GM11168 (cell line): ENCODE data around the gene HIPK3.

Experiments
- in situ Hi-C: fragments of 300-500 bp; cut with MboI; formaldehyde crosslinking; loops from one replicate; pipeline ENCODE4 v1.12.0; 2022; ENCODE audit warnings: low sequenced_read_pairs; ENCODE audit not compliant: unreplicated experiment

HIPK3 gene

GRCh38 chr11:33339247-33339646, 82.1 kb downstream of the HIPK3 start:
- in situ Hi-C loops: no loop called here

DNA sequence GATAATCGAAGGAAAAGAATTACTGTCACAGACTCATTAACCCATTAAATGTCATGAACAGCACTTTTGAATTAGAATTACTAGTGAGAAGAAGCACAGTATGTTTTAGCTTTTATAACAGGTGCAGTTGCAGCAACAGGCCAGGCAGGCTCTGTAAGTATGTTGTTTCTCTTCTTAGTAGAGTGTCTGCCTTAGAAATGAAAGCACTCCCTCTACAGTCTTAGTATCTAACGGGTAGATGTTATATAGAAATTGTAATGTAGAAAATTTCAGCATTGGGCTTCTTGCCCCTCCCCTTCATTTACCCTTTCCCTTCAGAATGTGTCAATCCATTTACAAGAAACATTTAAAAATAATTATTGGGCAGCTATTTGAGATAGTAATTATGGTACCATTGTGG, 87.4 kb downstream of the HIPK3 start:
- in situ Hi-C loops: no loop called here

GRCh38 chr11:33347490-33348125, 90.4 kb downstream of the HIPK3 start:
- in situ Hi-C loops: no loop called here

DNA sequence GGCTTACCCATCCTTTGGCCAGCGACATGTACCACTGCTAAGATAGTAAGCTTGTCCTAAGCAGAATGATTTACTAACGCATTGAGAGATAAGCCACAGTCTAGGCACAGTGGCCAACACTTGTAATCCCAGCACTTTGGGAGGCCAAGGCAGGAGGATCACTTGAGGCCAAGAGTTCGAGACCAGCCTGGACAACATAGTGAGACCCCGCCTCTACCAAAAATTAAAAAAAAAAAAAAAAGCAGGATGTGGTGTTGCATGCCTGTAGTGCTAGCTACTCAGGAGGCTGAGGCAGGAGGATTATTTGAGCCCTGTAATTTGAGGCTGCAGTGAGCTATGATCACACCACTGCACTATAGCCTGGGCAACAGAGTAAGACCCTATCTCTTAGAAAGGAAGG, 93.1 kb downstream of the HIPK3 start:
- in situ Hi-C loops: no loop called here

DNA sequence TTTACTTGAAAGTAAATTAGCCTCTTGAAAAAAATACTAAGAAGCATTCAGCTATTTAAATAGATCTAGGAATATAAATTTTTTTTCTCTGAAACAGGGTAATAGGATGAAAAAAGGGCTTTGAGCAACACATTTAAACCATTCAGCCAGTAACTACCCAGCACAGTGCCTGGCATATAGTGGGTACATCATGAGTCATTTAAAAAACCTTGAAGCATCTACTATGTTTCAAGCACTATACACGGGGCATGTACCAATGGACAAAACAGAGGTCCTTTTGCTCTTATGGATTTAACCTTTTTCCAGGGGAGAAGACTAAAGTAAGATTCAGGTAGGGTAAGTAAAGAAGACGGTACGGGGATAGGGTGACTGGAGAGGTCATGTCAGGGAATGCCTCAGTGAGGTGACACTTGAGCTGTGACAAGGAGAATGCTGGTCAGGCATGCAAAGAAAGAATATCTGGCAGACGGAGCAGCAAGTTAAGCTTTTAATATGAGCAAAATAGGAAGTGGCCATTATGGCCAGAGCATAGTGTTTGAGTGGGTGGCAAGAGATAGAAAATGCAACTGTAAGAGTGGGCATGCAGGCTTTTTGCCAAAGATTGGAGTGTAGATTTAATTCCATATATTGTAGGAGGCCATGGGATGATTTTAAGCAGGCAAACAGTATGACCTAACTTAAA, 101.1 kb downstream of the HIPK3 start:
- in situ Hi-C loops: no loop called here

- in situ Hi-C loops: loop anchor here (5.0 to 10.0 kb wide), 2 partner anchors 174 to 327 kb away; no protein-coding TSS in a partner anchor
Measured at GRCh38 chr11:33360642-33361041, 103.5 kb downstream of the HIPK3 start.

DNA sequence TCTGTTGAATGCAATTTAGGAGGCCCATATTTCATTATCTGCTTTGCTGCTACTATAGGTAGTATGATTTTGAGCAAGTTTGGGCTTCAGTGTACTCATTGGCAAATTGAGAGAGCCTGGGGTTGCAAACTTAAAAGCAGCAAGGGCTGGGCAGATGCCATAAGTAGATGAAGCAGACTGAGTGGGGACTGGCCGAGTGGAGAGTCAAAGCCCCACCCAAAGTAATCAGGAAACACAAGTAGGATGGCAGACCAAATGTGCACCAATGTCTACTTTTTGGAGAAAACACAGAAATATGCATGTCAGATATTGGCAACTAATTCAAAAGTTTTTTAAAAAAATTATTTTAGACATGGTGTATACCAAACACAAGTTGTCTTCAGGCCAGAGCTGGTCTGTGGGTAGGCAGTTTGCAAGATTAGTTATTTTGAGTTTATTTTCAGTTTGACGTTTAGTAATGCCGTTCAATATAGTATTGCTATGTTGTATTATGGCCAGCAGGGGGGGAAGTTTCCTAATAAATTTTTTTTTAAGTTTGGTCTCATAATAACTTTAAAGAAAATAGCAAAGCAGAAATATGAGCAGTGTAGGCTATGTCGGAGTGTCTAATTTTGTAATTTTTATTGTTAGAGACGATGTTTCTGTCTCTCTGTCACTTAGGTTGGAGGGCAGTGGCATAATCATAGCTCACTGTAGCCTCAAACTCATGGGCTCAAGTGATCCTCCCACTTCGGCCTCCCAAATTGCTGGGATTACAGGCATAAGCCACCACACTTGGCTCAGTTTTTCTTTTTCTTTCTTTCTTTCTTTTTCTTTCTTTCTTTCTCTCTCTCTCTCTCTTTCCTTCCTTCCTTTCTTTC, 105.1 kb downstream of the HIPK3 start:
- in situ Hi-C loops: loop anchor here (5.0 to 10.0 kb wide), 2 partner anchors 173 to 325 kb away; no protein-coding TSS in a partner anchor

- in situ Hi-C loops: loop anchor here (10.0 kb wide), 1 partner anchor 168 kb away; no protein-coding TSS in a partner anchor
Measured at GRCh38 chr11:33366918-33367317, 109.7 kb downstream of the HIPK3 start.

DNA sequence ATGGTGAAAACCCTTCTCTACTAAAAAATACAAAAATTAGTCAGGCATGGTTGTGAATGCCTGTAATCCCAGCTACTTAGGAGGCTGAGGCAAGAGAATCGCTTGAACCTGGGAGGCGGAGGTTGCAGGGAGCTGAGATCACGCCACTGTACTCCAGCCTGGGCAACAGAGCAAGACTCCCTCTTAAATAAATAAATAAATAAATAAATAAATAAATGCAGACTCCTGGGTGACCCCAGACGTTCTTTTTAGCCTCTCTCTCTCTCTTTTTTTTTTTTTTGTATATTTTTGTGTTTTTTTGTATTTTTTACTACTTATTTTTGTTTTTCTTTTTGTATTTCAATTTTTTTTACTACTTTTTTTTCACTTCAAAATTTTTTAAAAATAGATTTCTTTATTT, 111.3 kb downstream of the HIPK3 start:
- in situ Hi-C loops: loop anchor here (10.0 kb wide), 1 partner anchor 166 kb away; no protein-coding TSS in a partner anchor

- in situ Hi-C loops: loop anchor here (10.0 kb wide), 1 partner anchor 166 kb away; no protein-coding TSS in a partner anchor
Measured at GRCh38 chr11:33368931-33369330, 111.8 kb downstream of the HIPK3 start.

DNA sequence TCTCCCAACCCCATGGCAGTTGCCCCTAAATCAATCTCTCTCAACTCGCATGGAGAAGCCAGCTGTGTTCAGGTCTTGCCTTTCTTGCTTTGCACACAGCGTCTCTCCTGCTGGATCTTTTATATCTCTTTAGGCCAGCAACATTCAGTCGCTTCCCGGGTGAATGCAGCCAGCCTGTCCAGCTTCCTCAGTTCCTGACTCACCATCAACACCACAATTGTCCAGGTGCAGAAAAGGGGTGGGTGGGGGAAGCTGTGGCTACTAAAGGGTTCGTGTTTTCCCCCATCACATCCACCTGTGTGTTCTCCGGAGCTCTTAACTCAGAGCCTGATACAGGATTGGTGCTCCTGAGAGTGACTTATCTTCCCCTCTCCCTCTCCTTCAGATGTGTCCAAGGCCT, 116.5 kb downstream of the HIPK3 start:
- in situ Hi-C loops: no loop called here

DNA sequence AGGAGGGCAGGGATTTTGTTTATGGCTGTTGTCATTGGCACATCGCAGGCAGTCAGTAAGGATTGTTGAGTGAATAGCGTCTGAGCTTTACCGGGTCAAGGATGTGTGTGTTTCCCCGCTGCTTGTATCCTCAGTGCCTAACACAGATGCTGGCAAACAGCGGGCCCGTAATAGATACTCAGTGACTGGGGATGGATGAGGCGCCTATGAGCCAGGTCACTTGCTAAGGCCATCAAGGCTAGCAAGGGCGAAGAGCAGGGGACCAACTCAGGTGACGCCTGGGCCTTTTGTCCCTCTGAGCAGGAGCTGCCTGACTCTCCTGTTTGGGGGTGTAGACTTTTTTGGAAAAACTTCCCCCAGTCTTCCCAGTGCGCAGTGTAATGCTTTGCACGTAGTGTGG, 118.1 kb downstream of the HIPK3 start:
- in situ Hi-C loops: no loop called here

DNA sequence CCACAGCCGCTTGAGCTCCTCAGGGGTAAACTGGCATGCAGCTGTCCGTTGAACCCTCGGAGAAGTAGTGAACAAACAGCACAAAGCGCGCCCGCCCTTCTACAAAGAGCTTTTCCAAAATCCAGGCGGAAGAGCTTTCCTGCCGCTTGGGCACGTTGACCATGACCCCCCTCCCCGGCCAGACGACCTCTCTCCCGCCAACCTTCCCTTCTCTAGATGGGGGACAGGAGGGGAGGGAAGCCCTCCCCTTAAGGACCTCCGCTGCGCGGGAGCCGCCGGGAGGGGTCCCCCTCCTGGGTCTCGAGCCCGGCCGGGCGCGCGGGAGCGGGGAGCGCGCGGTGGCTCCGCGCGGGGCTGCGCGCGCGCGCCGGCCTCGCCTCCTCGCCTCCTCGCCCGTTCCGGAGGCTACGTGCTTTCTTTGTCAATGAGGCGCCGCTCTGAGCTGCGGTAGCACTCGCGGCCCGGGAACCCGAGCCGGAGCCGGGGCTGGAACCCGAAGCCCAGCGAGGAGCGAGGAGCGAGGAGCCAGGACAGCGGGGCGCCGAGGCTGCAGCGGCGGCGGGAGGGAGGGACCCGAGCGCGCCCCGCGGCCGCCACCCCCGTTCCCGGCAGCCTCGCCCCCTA, 118.6 kb downstream of the HIPK3 start, which contains the start of gene KIAA1549L:
KIAA1549L (plus strand) TSS at position 421 of the 624 bp plus-strand sequence.
- in situ Hi-C loops: no loop called here

- in situ Hi-C loops: no loop called here
Measured at GRCh38 chr11:33376331-33377310, 119.4 kb downstream of the HIPK3 start.

GRCh38 chr11:33377412-33378370, 120.5 kb downstream of the HIPK3 start:
- in situ Hi-C loops: no loop called here

GRCh38 chr11:33379947-33380346, 122.8 kb downstream of the HIPK3 start:
- in situ Hi-C loops: no loop called here

DNA sequence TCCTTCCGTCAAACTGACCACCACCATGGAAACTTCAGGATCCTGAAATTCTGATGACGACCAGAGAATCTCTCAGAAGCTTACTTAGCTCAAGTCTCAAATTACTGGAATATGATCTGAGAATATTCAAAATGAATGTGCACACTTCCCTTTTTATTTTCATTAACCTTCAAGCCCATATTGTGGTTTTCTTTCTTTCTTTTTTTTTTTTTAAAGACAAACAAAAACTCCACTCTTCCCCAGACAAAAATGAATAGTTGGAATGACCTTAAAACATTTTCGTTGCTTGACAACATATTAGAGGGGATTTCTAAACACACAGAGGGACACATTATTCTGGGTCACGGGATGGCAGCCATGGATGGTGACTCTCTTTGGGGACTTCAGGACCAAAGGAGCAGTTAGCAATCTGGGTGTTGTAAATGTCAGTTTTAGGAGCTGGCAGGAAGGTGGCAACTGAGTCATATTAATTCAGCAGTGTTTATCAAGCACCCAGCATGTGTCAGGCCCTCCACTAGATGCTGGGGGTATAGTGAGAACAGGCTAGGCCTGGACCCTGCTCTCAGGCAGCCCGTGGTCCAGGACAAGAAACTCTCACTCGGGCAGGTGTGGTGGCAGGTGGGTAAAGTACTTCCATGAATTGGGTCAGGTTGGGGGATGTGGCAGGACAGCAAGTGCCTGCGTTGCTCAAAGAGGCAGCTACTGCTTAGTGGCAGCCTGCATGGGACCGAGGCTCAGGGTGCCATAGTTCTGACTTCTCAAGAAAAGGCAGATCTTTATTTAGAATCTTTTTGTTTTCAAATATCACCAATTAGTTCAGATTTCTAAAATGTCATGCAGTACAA, 126.1 kb downstream of the HIPK3 start:
- in situ Hi-C loops: no loop called here
